ENCODE data around the gene GRK4. TPM values are rescaled to one million over a fixed set of nuclear protein-coding genes. Genes with fewer than 3 reads are reported as not detected.
"Not testable (repeated sequence)": the region's sequence is repeated elsewhere in the genome, so short reads cannot be mapped to it uniquely, and the experiment has no call there.

The GRK4 gene
- total RNA-seq, 6 donors from 2014 or later: 3.3 to 10.4 (median 4.7) TPM

GRCh38 chr4:3044870-3045819, 81.8 kb downstream of the GRK4 start:
- TF ChIP-seq, protein P1, sequence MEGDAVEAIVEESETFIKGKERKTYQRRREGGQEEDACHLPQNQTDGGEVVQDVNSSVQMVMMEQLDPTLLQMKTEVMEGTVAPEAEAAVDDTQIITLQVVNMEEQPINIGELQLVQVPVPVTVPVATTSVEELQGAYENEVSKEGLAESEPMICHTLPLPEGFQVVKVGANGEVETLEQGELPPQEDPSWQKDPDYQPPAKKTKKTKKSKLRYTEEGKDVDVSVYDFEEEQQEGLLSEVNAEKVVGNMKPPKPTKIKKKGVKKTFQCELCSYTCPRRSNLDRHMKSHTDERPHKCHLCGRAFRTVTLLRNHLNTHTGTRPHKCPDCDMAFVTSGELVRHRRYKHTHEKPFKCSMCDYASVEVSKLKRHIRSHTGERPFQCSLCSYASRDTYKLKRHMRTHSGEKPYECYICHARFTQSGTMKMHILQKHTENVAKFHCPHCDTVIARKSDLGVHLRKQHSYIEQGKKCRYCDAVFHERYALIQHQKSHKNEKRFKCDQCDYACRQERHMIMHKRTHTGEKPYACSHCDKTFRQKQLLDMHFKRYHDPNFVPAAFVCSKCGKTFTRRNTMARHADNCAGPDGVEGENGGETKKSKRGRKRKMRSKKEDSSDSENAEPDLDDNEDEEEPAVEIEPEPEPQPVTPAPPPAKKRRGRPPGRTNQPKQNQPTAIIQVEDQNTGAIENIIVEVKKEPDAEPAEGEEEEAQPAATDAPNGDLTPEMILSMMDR (IDR thresholded peaks at IDR 0.05): peak in 1 of 6 experiments; percentile 17
- TF ChIP-seq POLR2AphosphoS5 (IDR thresholded peaks at IDR 0.05) (peak; percentile 55 to 73), EP300 (IDR thresholded peaks at IDR 0.05) (peak in 1 of 4 donors; percentile 51), POLR2A (IDR thresholded peaks at IDR 0.05) (no peak)
- peak overlapping the region in 1 of 4 donors; percentile 3 for H3K27ac ChIP-seq
- H3K36me3 ChIP-seq: no peaks in the 10 kb centered on the region
- peak in 1 of 2 donors; percentile 81 for DNase-seq
- H3K4me3 ChIP-seq: no peak overlapping the region
- peak; percentile 21 to 64 for ATAC-seq (ENCODE audit: low FRiP score in 2 of 2)
- 76% methylated on average over 22 of the region's 22 CpGs for WGBS, 2 donors
- H3K4me1 ChIP-seq: peaks cover 17 to 45% (median 27%) of the 10 kb centered on the region in 4 donors
- no peaks in the 10 kb centered on the region for H3K9me3 ChIP-seq
- no peaks in the 10 kb centered on the region for H3K27me3 ChIP-seq

GRCh38 chr4:3046162-3046561, 82.8 kb downstream of the GRK4 start:
- H3K9me3 ChIP-seq: no peaks in the 10 kb centered on the region
- peaks cover 11 to 38% (median 20%) of the 10 kb centered on the region in 4 donors for H3K4me1 ChIP-seq
- ATAC-seq (ENCODE audit: low FRiP score in 2 of 2): no peak
- 70 to 80% methylated on average over 7 of the region's 7 CpGs for WGBS, 2 donors
- H3K4me3 ChIP-seq: no peak overlapping the region
- DNase-seq: no peak
- H3K36me3 ChIP-seq: no peaks in the 10 kb centered on the region
- no peak for TF ChIP-seq POLR2AphosphoS5 (IDR thresholded peaks at IDR 0.05)
- peak overlapping the region in 1 of 4 donors; percentile 3 for H3K27ac ChIP-seq
- H3K27me3 ChIP-seq: no peaks in the 10 kb centered on the region

DNA sequence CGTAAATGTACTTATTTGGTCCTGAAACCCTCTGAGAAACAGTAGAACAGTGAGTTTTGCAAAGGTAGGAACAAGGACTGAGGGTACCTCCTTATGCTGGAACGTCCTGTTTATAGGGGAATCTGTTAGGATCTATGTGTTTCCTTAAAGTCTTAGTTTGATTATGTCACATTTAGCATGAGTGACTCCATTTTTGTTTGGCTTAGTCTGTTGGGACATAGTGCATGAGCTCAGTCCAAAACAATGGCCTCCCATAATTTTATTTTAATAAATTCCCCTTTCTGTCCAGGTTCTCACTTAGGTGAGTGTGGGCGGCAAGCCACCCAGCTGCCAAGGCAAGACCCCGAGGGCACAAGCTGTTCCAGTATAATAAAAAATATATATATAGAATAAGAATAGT, 83.3 kb downstream of the GRK4 start:
- no peaks in the 10 kb centered on the region for H3K27me3 ChIP-seq
- TF ChIP-seq EP300 (IDR thresholded peaks at IDR 0.05): no peak
- no peak for TF ChIP-seq POLR2A (IDR thresholded peaks at IDR 0.05)
- TF ChIP-seq POLR2AphosphoS5 (IDR thresholded peaks at IDR 0.05): no peak
- TF ChIP-seq, protein P1 (IDR thresholded peaks at IDR 0.05): no peak
- no peak for ATAC-seq (ENCODE audit: low FRiP score in 2 of 2)

DNA sequence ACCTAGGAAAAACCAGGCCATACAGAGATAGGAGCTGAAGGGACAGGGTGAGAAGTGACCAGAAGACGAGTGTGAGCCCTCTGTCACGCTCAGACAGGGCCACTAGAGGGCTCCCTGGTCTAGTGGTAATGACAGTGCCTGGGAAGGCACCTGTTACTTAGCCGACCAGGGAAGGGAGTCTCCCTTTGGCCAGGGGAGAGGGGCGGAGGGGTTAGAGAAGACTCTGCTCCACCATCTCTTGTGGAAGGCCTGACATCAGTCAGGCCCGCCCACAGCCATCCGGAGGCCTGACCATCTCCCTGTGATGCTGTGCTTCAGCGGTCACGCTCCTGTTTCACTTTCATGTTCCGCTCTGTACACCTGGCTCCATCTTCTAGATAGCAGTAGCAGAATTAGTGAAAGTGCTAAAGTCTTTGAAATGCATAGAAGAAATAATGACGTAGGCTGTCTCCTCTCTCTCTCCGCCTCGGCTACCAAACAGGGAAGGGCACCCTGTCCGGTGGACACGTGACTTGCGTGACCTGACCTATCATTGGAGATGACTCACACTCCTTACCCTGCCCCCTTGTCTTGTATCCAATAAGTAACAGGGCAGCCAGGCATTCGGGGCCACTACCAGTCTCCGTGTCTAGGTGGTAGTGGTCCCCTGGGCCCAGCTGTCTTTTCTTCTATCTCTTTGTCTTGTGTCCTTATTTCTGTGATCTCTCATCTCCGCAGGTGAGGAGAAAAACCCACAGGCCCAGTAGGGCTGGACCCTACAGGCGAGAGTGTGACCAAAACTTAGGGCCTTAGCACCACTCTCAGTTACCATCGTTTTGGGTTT, 84.3 kb downstream of the GRK4 start:
- 58 to 61% methylated on average over 20 of the region's 20 CpGs for WGBS, 2 donors
- H3K27ac ChIP-seq: peak overlapping the region in 2 of 4 donors; percentile 26 to 41
- no peaks in the 10 kb centered on the region for H3K36me3 ChIP-seq
- peaks cover 3 to 23% (median 8%) of the 10 kb centered on the region in 4 donors for H3K4me1 ChIP-seq
- TF ChIP-seq, protein P1 (IDR thresholded peaks at IDR 0.05): peak; percentile 44 to 78 (median 70)
- no peak for TF ChIP-seq EP300 (IDR thresholded peaks at IDR 0.05)
- ATAC-seq (ENCODE audit: low FRiP score in 2 of 2): peak; percentile 62 to 75
- H3K27me3 ChIP-seq: no peaks in the 10 kb centered on the region
- DNase-seq: peak in 1 of 2 donors; percentile 75
- H3K9me3 ChIP-seq: no peaks in the 10 kb centered on the region
- peak overlapping the region in 3 of 4 donors; percentile 27 to 41 (median 37) for H3K4me3 ChIP-seq

More for the DNA sequence above, 83.3 kb downstream of the GRK4 start:
- Histone ChIP-seq H3K9me3 (no peaks in the 10 kb centered on the region), H3K4me1 (peaks cover 10 to 34% (median 16%) of the 10 kb centered on the region in 4 donors), H3K27ac (no peak overlapping the region), H3K4me3 (no peak overlapping the region), H3K36me3 (no peaks in the 10 kb centered on the region)
- no peak for DNase-seq
- 86 to 92% methylated on average over 4 of the region's 4 CpGs for WGBS, 2 donors

GRCh38 chr4:3051141-3051897, 87.9 kb downstream of the GRK4 start:
- H3K4me1 ChIP-seq; H3K36me3 ChIP-seq; H3K27me3 ChIP-seq; DNase-seq; ATAC-seq (ENCODE audit: low FRiP score in 2 of 2); H3K9me3 ChIP-seq; H3K27ac ChIP-seq; H3K4me3 ChIP-seq: not testable (repeated sequence)
- WGBS, 2 donors: 85 to 86% methylated on average over 12 of the region's 12 CpGs

Measured in upper lobe of left lung (tissue), 6 donors.